GM18499 (cell line): ENCODE data around the gene FREM2.

Source experiments
- ATAC-seq: cut with Tn5 transposase; IDR thresholded peaks from one replicate; pipeline ENCODE4 v1.9.1; 2021; ENCODE audit warnings: moderate number of reproducible peaks; ENCODE audit not compliant: insufficient read depth, unreplicated experiment

FREM2 gene

GRCh38 chr13:38685431-38685830 is 1.4 kb upstream of the FREM2 start:
- ATAC-seq, result no peak

GRCh38 chr13:38685974-38686576 is 802 bp upstream of the FREM2 start:
- no peak for ATAC-seq

GRCh38 chr13:38687246-38688229 is 661 bp downstream of the FREM2 start:
- ATAC-seq, result no peak

- ATAC-seq, result no peak
These were observed 1.8 kb downstream of the FREM2 start for GRCh38 chr13:38688674-38689073.

- no peak for ATAC-seq
These were observed 3.4 kb downstream of the FREM2 start for GRCh38 chr13:38690231-38690630.

GRCh38 chr13:38693168-38693567 is 6.3 kb downstream of the FREM2 start:
- no peak for ATAC-seq

GRCh38 chr13:38693641-38694040 is 6.8 kb downstream of the FREM2 start:
- no peak for ATAC-seq

GRCh38 chr13:38697197-38697596 is 10.3 kb downstream of the FREM2 start:
- no peak for ATAC-seq

- ATAC-seq, result no peak
These were observed 10.9 kb downstream of the FREM2 start for GRCh38 chr13:38697628-38698333.

GRCh38 chr13:38700051-38700450 is 13.2 kb downstream of the FREM2 start:
- ATAC-seq, result no peak

GRCh38 chr13:38702669-38703068 is 15.8 kb downstream of the FREM2 start:
- no peak for ATAC-seq

GRCh38 chr13:38703255-38703654 is 16.4 kb downstream of the FREM2 start:
- ATAC-seq, result no peak

- ATAC-seq, result no peak
These were observed 18.5 kb downstream of the FREM2 start for GRCh38 chr13:38705365-38705764.

GRCh38 chr13:38707460-38707859 is 20.6 kb downstream of the FREM2 start:
- no peak for ATAC-seq

GRCh38 chr13:38713046-38713445 is 26.2 kb downstream of the FREM2 start:
- no peak for ATAC-seq

GRCh38 chr13:38718374-38718773 is 31.5 kb downstream of the FREM2 start:
- no peak for ATAC-seq

GRCh38 chr13:38730332-38730731 is 43.5 kb downstream of the FREM2 start:
- ATAC-seq, result no peak

GRCh38 chr13:38733146-38733545 is 46.3 kb downstream of the FREM2 start:
- ATAC-seq, result no peak

- no peak for ATAC-seq
These were observed 49.0 kb downstream of the FREM2 start for GRCh38 chr13:38735665-38736440.

GRCh38 chr13:38743466-38743865 is 56.6 kb downstream of the FREM2 start:
- no peak for ATAC-seq
